ENCODE data around the gene B9D1. TPM values are rescaled to one million over a fixed set of nuclear protein-coding genes. Genes with fewer than 3 reads are reported as not detected.

Gene B9D1
- total RNA-seq, 1 experiment from 2014 or later, result 20.0 TPM

DNA sequence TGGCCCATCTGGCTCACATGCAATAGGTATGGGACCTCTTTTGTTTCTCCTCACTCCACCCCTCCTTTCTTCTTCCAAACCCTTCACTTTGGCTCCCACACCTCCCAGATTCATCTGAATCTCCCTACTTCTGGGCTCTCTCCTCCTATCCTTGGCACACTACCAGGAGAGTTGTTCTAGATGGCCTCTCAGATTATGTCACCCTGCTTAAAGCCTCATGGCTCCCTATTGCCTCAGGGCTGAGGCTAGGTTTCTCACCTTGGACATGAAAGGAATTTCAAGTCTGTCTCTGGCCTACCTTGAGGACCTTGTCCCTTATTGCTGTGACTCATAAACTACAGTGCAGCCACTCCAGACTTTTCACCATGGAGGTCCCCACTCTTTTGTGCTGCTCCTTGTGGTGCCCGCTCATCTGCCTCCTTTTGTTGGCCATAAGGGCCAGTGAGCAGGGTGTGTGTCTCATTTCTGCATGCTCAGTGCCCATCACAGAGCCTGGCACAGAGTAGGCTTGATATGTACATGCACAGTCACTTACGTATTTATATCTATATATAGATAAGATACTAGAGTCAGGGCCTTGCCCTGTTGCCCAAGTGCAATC, 25.5 kb upstream of the B9D1 start:
- Histone ChIP-seq H3K9me3 (ENCODE audit: control insufficient read depth in 1 of 2, insufficient read depth in 1 of 2, low read depth in 1 of 2, low read length in 2 of 2) (no peaks in the 10 kb centered on the region), H3K4me2 (ENCODE audit: low read length) (no peak overlapping the region), H3K9ac (ENCODE audit: low read length) (no peak overlapping the region), H3K9me2 (ENCODE audit: insufficient read depth) (no peaks in the 10 kb centered on the region), H3K27ac (ENCODE audit: low read depth, low read length) (no peak overlapping the region), H2AFZ (ENCODE audit: low read depth, low read length, poor library complexity, severe bottlenecking) (no peak overlapping the region), H4K20me1 (ENCODE audit: insufficient read depth) (no peaks in the 10 kb centered on the region), H3K4me1 (ENCODE audit: control insufficient read depth in 1 of 2, insufficient read depth in 2 of 2, low read length in 2 of 2) (peaks cover 0 to 20% of the 10 kb centered on the region in 2 experiments; a peak in 2 of 4 replicates), H3K79me2 (ENCODE audit: insufficient read depth, low read length) (no peaks in the 10 kb centered on the region), H3K27me3 (ENCODE audit: insufficient read depth, low read length) (no peaks in the 10 kb centered on the region), H3K4me3 (replicated peaks in 1 of 2; ENCODE audit: low read depth in 1 of 2, low read length in 2 of 2) (no peak overlapping the region), H3K36me3 (ENCODE audit: control insufficient read depth in 1 of 2, insufficient read depth in 2 of 2, low read length in 2 of 2) (peaks cover 5 to 9% of the 10 kb centered on the region in 2 experiments; a peak in 2 of 4 replicates)
- TF ChIP-seq, protein P1, sequence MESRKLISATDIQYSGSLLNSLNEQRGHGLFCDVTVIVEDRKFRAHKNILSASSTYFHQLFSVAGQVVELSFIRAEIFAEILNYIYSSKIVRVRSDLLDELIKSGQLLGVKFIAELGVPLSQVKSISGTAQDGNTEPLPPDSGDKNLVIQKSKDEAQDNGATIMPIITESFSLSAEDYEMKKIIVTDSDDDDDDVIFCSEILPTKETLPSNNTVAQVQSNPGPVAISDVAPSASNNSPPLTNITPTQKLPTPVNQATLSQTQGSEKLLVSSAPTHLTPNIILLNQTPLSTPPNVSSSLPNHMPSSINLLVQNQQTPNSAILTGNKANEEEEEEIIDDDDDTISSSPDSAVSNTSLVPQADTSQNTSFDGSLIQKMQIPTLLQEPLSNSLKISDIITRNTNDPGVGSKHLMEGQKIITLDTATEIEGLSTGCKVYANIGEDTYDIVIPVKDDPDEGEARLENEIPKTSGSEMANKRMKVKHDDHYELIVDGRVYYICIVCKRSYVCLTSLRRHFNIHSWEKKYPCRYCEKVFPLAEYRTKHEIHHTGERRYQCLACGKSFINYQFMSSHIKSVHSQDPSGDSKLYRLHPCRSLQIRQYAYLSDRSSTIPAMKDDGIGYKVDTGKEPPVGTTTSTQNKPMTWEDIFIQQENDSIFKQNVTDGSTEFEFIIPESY (IDR thresholded peaks at IDR 0.05; ENCODE audit: extremely low read depth, insufficient replicate concordance, low read length), result no peak
- TF ChIP-seq CEBPB (IDR thresholded peaks at IDR 0.05; ENCODE audit: low read depth), result no peak
- POLR2A ChIA-PET, result interaction anchor here (2.3 kb wide), 1 partner anchor 10 kb away, joined by 13 read pairs; the partner anchor contains the start of gene MAPK7
- RAD21 ChIA-PET (ENCODE audit: low non-redundant PET in 1 of 2, low total read pairs in 2 of 2, uncharacterized antibody in 2 of 2, unreplicated experiment in 2 of 2), result no interaction called here
- no peak for DNase-seq (ENCODE audit: low read depth, low spot score)
- no TSS peak for BruUV-seq (replicated peaks)
- intact Hi-C loops (cut with micrococcal nuclease), result no loop called here
- no peak; the same call in 1 of the 2 replicates for ATAC-seq
- CTCF ChIA-PET, result no interaction called here

GRCh38 chr17:19386974-19387920, 24.7 kb upstream of the B9D1 start, which contains the start of gene MFAP4:
MFAP4 (minus strand) TSS chr17:19387190; CDS start chr17:19387155, 35 bp downstream.
- intact Hi-C loops (cut with micrococcal nuclease), result no loop called here
- no peak within 1 kb of the TSS for H3K4me2 ChIP-seq (ENCODE audit: low read length)
- POLR2A ChIA-PET, result interaction anchor here (1.0 to 2.3 kb wide), 2 partner anchors 9 kb away, joined by 4 to 13 read pairs; partner anchors contain the start of gene MAPK7
- H2AFZ ChIP-seq (ENCODE audit: low read depth, low read length, poor library complexity, severe bottlenecking), result no peak within 1 kb of the TSS
- DNase-seq (ENCODE audit: low read depth, low spot score) (no peak), ATAC-seq (no peak; the same call in 1 of the 2 replicates)
- peaks cover 5 to 9% of the 10 kb centered on the region in 2 experiments; a peak in 2 of 4 replicates for H3K36me3 ChIP-seq (ENCODE audit: control insufficient read depth in 1 of 2, insufficient read depth in 2 of 2, low read length in 2 of 2)
- H3K27ac ChIP-seq (ENCODE audit: low read depth, low read length), result no peak within 1 kb of the TSS
- no peaks in the 10 kb centered on the region for H3K79me2 ChIP-seq (ENCODE audit: insufficient read depth, low read length)
- H3K4me1 ChIP-seq (ENCODE audit: control insufficient read depth in 1 of 2, insufficient read depth in 2 of 2, low read length in 2 of 2), result peaks cover 0 to 20% of the 10 kb centered on the region in 2 experiments; a peak in 2 of 4 replicates
- BruUV-seq (replicated peaks), result no TSS peak
- no peak within 1 kb of the TSS for H3K4me3 ChIP-seq (replicated peaks in 1 of 2; ENCODE audit: low read depth in 1 of 2, low read length in 2 of 2)
- no peaks in the 10 kb centered on the region for H4K20me1 ChIP-seq (ENCODE audit: insufficient read depth)
- H3K9me2 ChIP-seq (ENCODE audit: insufficient read depth), result no peaks in the 10 kb centered on the region
- no peaks in the 10 kb centered on the region for H3K9me3 ChIP-seq (ENCODE audit: control insufficient read depth in 1 of 2, insufficient read depth in 1 of 2, low read depth in 1 of 2, low read length in 2 of 2)
- no peaks in the 10 kb centered on the region for H3K27me3 ChIP-seq (ENCODE audit: insufficient read depth, low read length)
- CTCF ChIA-PET, result no interaction called here
- H3K9ac ChIP-seq (ENCODE audit: low read length), result no peak within 1 kb of the TSS
- RAD21 ChIA-PET (ENCODE audit: low non-redundant PET in 1 of 2, low total read pairs in 2 of 2, uncharacterized antibody in 2 of 2, unreplicated experiment in 2 of 2), result no interaction called here
- TF ChIP-seq, protein P2, sequence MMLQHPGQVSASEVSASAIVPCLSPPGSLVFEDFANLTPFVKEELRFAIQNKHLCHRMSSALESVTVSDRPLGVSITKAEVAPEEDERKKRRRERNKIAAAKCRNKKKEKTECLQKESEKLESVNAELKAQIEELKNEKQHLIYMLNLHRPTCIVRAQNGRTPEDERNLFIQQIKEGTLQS (IDR thresholded peaks at IDR 0.05), result no peak
- TF ChIP-seq JUND (IDR thresholded peaks at IDR 0.05) (no peak), EGR1 (IDR thresholded peaks at IDR 0.05; ENCODE audit: low read depth) (no peak), EZH2 (IDR thresholded peaks at IDR 0.05) (no peak), POLR2AphosphoS5 (IDR thresholded peaks at IDR 0.05; ENCODE audit: low read depth, low read length) (no peak), CBX3 (IDR thresholded peaks at IDR 0.05; ENCODE audit: low read depth) (no peak), SP1 (IDR thresholded peaks at IDR 0.05; ENCODE audit: low read depth) (no peak), SIN3A (IDR thresholded peaks at IDR 0.05; ENCODE audit: low read depth) (no peak), POLR2A (IDR thresholded peaks at IDR 0.05; ENCODE audit: borderline replicate concordance, extremely low read depth, insufficient read depth, insufficient read length) (no peak), REST (IDR thresholded peaks at IDR 0.05; ENCODE audit: low read depth) (no peak)

Measured in HCT116 (cell line).